Measurements from ENCODE around the gene IDH3A.

IDH3A gene

GRCh38 chr15:78182821-78183220 lies 33.7 kb downstream of the IDH3A start:
- Mint-ChIP-seq H3K27me3 (peaks cover 0 to 29% of the 10 kb centered on the region in 2 donors), H3K9me3 (no peaks in the 10 kb centered on the region), H3K36me3 (ENCODE audit: insufficient read depth) (peaks cover 3% of the 10 kb centered on the region), H3K4me1 (ENCODE audit: low read depth in 2 of 2) (no peaks in the 10 kb centered on the region), H3K4me3 (no peak overlapping the region), H3K27ac (peak overlapping the region in 1 of 2 donors; percentile 8)
- ATAC-seq (replicated peaks) (no peak), DNase-seq (no peak)

GRCh38 chr15:78192826-78193594 lies 43.8 kb downstream of the IDH3A start:
- Mint-ChIP-seq H3K27ac (peak overlapping the region in 1 of 2 donors; percentile 27), H3K4me1 (ENCODE audit: low read depth in 2 of 2) (peaks cover 0 to 4% of the 10 kb centered on the region in 2 donors), H3K9me3 (no peaks in the 10 kb centered on the region), H3K4me3 (no peak overlapping the region), H3K36me3 (ENCODE audit: insufficient read depth) (peaks cover 3% of the 10 kb centered on the region), H3K27me3 (no peaks in the 10 kb centered on the region)
- no peak for ATAC-seq (replicated peaks)
- DNase-seq, result no peak

- no peak overlapping the region for H3K4me3 Mint-ChIP-seq
- DNase-seq (no peak), ATAC-seq (replicated peaks) (no peak)
- no peak overlapping the region for H3K27ac Mint-ChIP-seq
- H3K36me3 Mint-ChIP-seq (ENCODE audit: insufficient read depth), result peaks cover 3% of the 10 kb centered on the region
- H3K27me3 Mint-ChIP-seq, result no peaks in the 10 kb centered on the region
- peaks cover 0 to 4% of the 10 kb centered on the region in 2 donors for H3K4me1 Mint-ChIP-seq (ENCODE audit: low read depth in 2 of 2)
- no peaks in the 10 kb centered on the region for H3K9me3 Mint-ChIP-seq
These were observed 44.8 kb downstream of the IDH3A start for GRCh38 chr15:78193731-78194567.

- H3K27ac Mint-ChIP-seq, result no peak overlapping the region
- H3K4me3 Mint-ChIP-seq, result no peak overlapping the region
- no peaks in the 10 kb centered on the region for H3K27me3 Mint-ChIP-seq
- peaks cover 0 to 4% of the 10 kb centered on the region in 2 donors for H3K4me1 Mint-ChIP-seq (ENCODE audit: low read depth in 2 of 2)
- DNase-seq, result no peak
- H3K36me3 Mint-ChIP-seq (ENCODE audit: insufficient read depth), result peaks cover 3% of the 10 kb centered on the region
- no peaks in the 10 kb centered on the region for H3K9me3 Mint-ChIP-seq
- ATAC-seq (replicated peaks), result no peak
These were observed 45.4 kb downstream of the IDH3A start for GRCh38 chr15:78194568-78194925.

- Mint-ChIP-seq H3K27ac (no peak overlapping the region), H3K36me3 (ENCODE audit: insufficient read depth) (peaks cover 3% of the 10 kb centered on the region), H3K4me1 (ENCODE audit: low read depth in 2 of 2) (peaks cover 0 to 4% of the 10 kb centered on the region in 2 donors), H3K9me3 (no peaks in the 10 kb centered on the region), H3K27me3 (no peaks in the 10 kb centered on the region), H3K4me3 (no peak overlapping the region)
- ATAC-seq (replicated peaks), result peak; percentile 80
- peak; percentile 27 to 40 (median 35) for DNase-seq
These were observed 46.6 kb downstream of the IDH3A start for GRCh38 chr15:78195735-78196201.

GRCh38 chr15:78197632-78198031 lies 48.5 kb downstream of the IDH3A start:
- peaks cover 0 to 4% of the 10 kb centered on the region in 2 donors for H3K4me1 Mint-ChIP-seq (ENCODE audit: low read depth in 2 of 2)
- no peak overlapping the region for H3K27ac Mint-ChIP-seq
- no peak overlapping the region for H3K4me3 Mint-ChIP-seq
- no peaks in the 10 kb centered on the region for H3K9me3 Mint-ChIP-seq
- DNase-seq, result no peak
- H3K27me3 Mint-ChIP-seq, result no peaks in the 10 kb centered on the region
- no peak for ATAC-seq (replicated peaks)
- peaks cover under 1% of the 10 kb centered on the region for H3K36me3 Mint-ChIP-seq (ENCODE audit: insufficient read depth)

GRCh38 chr15:78200276-78200930 lies 51.2 kb downstream of the IDH3A start:
- peaks cover 0 to 4% of the 10 kb centered on the region in 2 donors for H3K4me1 Mint-ChIP-seq (ENCODE audit: low read depth in 2 of 2)

GRCh38 chr15:78201281-78202190 lies 52.4 kb downstream of the IDH3A start:
- no peaks in the 10 kb centered on the region for H3K9me3 Mint-ChIP-seq
- ATAC-seq (replicated peaks) (no peak), DNase-seq (no peak)
- H3K27ac Mint-ChIP-seq, result peak overlapping the region in 1 of 2 donors; percentile 23
- no peak overlapping the region for H3K4me3 Mint-ChIP-seq
- H3K27me3 Mint-ChIP-seq, result no peaks in the 10 kb centered on the region
- no peaks in the 10 kb centered on the region for H3K36me3 Mint-ChIP-seq (ENCODE audit: insufficient read depth)
- no peaks in the 10 kb centered on the region for H3K4me1 Mint-ChIP-seq (ENCODE audit: low read depth in 2 of 2)

More at GRCh38 chr15:78200276-78200930, 51.2 kb downstream of the IDH3A start:
- DNase-seq (no peak), ATAC-seq (replicated peaks) (no peak)
- H3K27me3 Mint-ChIP-seq, result no peaks in the 10 kb centered on the region
- H3K4me3 Mint-ChIP-seq, result no peak overlapping the region
- H3K9me3 Mint-ChIP-seq, result no peaks in the 10 kb centered on the region
- no peak overlapping the region for H3K27ac Mint-ChIP-seq
- H3K36me3 Mint-ChIP-seq (ENCODE audit: insufficient read depth), result no peaks in the 10 kb centered on the region

- H3K4me1 Mint-ChIP-seq (ENCODE audit: low read depth in 2 of 2), result no peaks in the 10 kb centered on the region
- ATAC-seq (replicated peaks), result no peak
- H3K27ac Mint-ChIP-seq, result no peak overlapping the region
- DNase-seq, result no peak
- no peaks in the 10 kb centered on the region for H3K36me3 Mint-ChIP-seq (ENCODE audit: insufficient read depth)
- H3K9me3 Mint-ChIP-seq, result no peaks in the 10 kb centered on the region
- no peaks in the 10 kb centered on the region for H3K27me3 Mint-ChIP-seq
- no peak overlapping the region for H3K4me3 Mint-ChIP-seq
These were observed 54.4 kb downstream of the IDH3A start for GRCh38 chr15:78203346-78204225.

- H3K27ac Mint-ChIP-seq, result no peak overlapping the region
These were observed 55.5 kb downstream of the IDH3A start for GRCh38 chr15:78204351-78205309.

GRCh38 chr15:78205337-78205736 lies 56.2 kb downstream of the IDH3A start:
- no peak overlapping the region for H3K27ac Mint-ChIP-seq
- no peaks in the 10 kb centered on the region for H3K9me3 Mint-ChIP-seq
- DNase-seq (no peak), ATAC-seq (replicated peaks) (no peak)
- H3K27me3 Mint-ChIP-seq, result no peaks in the 10 kb centered on the region
- H3K4me3 Mint-ChIP-seq, result no peak overlapping the region
- H3K4me1 Mint-ChIP-seq (ENCODE audit: low read depth in 2 of 2), result no peaks in the 10 kb centered on the region
- H3K36me3 Mint-ChIP-seq (ENCODE audit: insufficient read depth), result no peaks in the 10 kb centered on the region

More at GRCh38 chr15:78204351-78205309, 55.5 kb downstream of the IDH3A start:
- H3K4me3 Mint-ChIP-seq, result no peak overlapping the region
- no peak for DNase-seq
- H3K27me3 Mint-ChIP-seq, result no peaks in the 10 kb centered on the region
- ATAC-seq (replicated peaks), result no peak
- no peaks in the 10 kb centered on the region for H3K36me3 Mint-ChIP-seq (ENCODE audit: insufficient read depth)
- no peaks in the 10 kb centered on the region for H3K4me1 Mint-ChIP-seq (ENCODE audit: low read depth in 2 of 2)
- no peaks in the 10 kb centered on the region for H3K9me3 Mint-ChIP-seq

Data from effector memory CD8-positive, alpha-beta T cell (primary cell).